Transverse colon (tissue), 4 donors: Measurements from ENCODE around the gene MAGI2.

Experiments used
- EP300 ChIP-seq: sonication (generic); formaldehyde crosslinking; IDR thresholded peaks from one replicate; pipeline ENCODE4 v1.6.1; 2017; ENCODE audit warnings: antibody characterized with exemption, low read depth
- POLR2A ChIP-seq: fragments of 450-650 bp; IDR thresholded peaks from one replicate; pipeline ENCODE4 v1.6.1; 2016; ENCODE audit warnings: antibody characterized with exemption, mild to moderate bottlenecking, moderate library complexity
- POLR2AphosphoS5 ChIP-seq, 3 donors: sonication (generic); formaldehyde crosslinking; IDR thresholded peaks; one replicate each; pipeline ENCODE4 v1.6.1; 2016; ENCODE audit warnings: antibody characterized with exemption in 3 of 3
- TF ChIP-seq, protein P1 (sequence below), 5 experiments: fragments of 200-600 bp in 3 of 5; fragments of 450-650 bp in 2 of 5; sonication (generic) in 3 of 5; IDR thresholded peaks; 1 replicate in 2 of 5; 2 replicates in 3 of 5; pipeline ENCODE4 v1.5.1; 2016 to 2017; ENCODE audit warnings: antibody characterized with exemption in 5 of 5, inconsistent platforms in 3 of 5, mild to moderate bottlenecking in 2 of 5, moderate library complexity in 1 of 5

DNA sequence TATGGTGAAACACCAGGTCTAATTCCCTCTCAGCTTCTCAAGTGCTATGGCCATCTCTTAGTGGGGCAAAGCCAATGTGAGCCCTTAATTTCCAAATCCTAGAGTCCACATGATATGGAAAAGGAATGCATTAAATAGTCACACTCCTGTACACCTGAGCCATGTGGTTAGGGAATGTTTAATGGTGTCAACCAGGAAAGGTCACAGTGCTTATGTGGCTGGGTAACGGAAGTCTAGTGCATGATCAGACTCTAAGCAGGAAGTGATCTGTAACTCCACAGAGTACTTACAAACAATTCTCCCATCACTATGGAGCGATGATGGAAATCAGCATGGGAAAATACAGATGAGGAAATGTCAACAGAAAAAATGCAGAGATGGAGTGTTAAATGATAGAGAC lies 148.8 kb downstream of the MAGI2 start:
- TF ChIP-seq POLR2A, result no peak
- TF ChIP-seq, protein P1, sequence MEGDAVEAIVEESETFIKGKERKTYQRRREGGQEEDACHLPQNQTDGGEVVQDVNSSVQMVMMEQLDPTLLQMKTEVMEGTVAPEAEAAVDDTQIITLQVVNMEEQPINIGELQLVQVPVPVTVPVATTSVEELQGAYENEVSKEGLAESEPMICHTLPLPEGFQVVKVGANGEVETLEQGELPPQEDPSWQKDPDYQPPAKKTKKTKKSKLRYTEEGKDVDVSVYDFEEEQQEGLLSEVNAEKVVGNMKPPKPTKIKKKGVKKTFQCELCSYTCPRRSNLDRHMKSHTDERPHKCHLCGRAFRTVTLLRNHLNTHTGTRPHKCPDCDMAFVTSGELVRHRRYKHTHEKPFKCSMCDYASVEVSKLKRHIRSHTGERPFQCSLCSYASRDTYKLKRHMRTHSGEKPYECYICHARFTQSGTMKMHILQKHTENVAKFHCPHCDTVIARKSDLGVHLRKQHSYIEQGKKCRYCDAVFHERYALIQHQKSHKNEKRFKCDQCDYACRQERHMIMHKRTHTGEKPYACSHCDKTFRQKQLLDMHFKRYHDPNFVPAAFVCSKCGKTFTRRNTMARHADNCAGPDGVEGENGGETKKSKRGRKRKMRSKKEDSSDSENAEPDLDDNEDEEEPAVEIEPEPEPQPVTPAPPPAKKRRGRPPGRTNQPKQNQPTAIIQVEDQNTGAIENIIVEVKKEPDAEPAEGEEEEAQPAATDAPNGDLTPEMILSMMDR (IDR thresholded peaks at IDR 0.05), result no peak
- no peak for TF ChIP-seq POLR2AphosphoS5 (IDR thresholded peaks at IDR 0.05)
- TF ChIP-seq EP300, result no peak
